ENCODE measurements around the gene TGM5. TPM values are rescaled to one million over a fixed set of nuclear protein-coding genes. Genes with fewer than 3 reads are reported as not detected.

TGM5 gene
- total RNA-seq, 1 experiment from 2014 or later: not detected

DNA sequence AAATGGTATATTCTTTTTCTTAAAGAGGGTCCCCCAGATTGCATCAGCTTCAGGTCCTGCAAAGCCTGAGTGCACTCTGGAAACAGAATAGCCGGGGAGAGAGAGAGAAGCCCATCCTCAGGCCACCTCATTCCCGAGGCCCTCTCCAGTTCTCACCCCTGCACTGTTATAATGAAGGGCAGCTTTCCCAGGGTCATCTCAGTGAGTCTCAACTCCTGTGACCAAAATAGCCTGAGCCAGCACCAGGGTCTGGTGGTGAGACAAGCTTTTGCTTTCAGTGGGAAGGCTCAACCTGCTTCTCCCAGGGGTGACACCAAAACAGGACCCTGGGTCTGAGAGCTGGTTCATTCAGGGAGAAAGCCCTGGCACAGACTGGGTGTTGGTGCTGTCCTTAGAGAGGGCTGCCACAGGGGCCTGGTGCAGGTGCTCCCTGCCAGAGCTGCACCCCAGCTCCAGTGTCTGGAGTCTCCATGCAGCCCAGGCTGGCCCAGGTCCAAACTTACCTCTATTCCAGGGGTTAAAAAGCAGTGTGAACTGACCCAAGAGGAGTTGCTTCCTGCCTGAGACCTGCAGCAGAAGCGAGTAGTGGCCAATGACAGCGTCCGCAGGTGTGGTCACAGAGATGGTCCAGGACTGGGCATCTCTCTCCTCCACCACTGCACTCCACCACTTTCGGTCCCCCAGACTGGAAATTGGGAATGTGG lies 52.0 kb downstream of the TGM5 start:
- TF ChIP-seq, protein P1, sequence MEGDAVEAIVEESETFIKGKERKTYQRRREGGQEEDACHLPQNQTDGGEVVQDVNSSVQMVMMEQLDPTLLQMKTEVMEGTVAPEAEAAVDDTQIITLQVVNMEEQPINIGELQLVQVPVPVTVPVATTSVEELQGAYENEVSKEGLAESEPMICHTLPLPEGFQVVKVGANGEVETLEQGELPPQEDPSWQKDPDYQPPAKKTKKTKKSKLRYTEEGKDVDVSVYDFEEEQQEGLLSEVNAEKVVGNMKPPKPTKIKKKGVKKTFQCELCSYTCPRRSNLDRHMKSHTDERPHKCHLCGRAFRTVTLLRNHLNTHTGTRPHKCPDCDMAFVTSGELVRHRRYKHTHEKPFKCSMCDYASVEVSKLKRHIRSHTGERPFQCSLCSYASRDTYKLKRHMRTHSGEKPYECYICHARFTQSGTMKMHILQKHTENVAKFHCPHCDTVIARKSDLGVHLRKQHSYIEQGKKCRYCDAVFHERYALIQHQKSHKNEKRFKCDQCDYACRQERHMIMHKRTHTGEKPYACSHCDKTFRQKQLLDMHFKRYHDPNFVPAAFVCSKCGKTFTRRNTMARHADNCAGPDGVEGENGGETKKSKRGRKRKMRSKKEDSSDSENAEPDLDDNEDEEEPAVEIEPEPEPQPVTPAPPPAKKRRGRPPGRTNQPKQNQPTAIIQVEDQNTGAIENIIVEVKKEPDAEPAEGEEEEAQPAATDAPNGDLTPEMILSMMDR (IDR thresholded peaks at IDR 0.05 in 2 of 3, conservative IDR thresholded peaks at IDR 0.05 in 1 of 3; ENCODE audit: borderline replicate concordance in 1 of 3, insufficient read depth in 1 of 3, low read depth in 2 of 3, low read length in 2 of 3): no peak
- TF ChIP-seq CBX3 (IDR thresholded peaks at IDR 0.05; ENCODE audit: low read depth) (no peak), CEBPB (IDR thresholded peaks at IDR 0.05; ENCODE audit: low read depth) (no peak)
- ATAC-seq: no peak
- no peaks in the 10 kb centered on the region for H4K20me1 ChIP-seq (ENCODE audit: insufficient read depth)
- H3K9me2 ChIP-seq (ENCODE audit: insufficient read depth): no peaks in the 10 kb centered on the region
- H3K9ac ChIP-seq (ENCODE audit: low read length): no peak overlapping the region
- H3K27me3 ChIP-seq (ENCODE audit: insufficient read depth, low read length): no peaks in the 10 kb centered on the region
- H3K4me1 ChIP-seq (ENCODE audit: control insufficient read depth in 1 of 2, insufficient read depth in 2 of 2, low read length in 2 of 2): peaks cover 0 to 3% of the 10 kb centered on the region in 2 experiments; a peak in 1 of 4 replicates
- H2AFZ ChIP-seq (ENCODE audit: low read depth, low read length, poor library complexity, severe bottlenecking): no peak overlapping the region
- no TSS peak for BruUV-seq (replicated peaks)
- H3K36me3 ChIP-seq (ENCODE audit: control insufficient read depth in 1 of 2, insufficient read depth in 2 of 2, low read length in 2 of 2): no peaks in the 10 kb centered on the region
- H3K79me2 ChIP-seq (ENCODE audit: insufficient read depth, low read length): no peaks in the 10 kb centered on the region
- RAD21 ChIA-PET (ENCODE audit: low non-redundant PET in 1 of 2, low total read pairs in 2 of 2, uncharacterized antibody in 2 of 2, unreplicated experiment in 2 of 2): no interaction called here
- no peak overlapping the region for H3K4me3 ChIP-seq (replicated peaks in 1 of 2; ENCODE audit: low read depth in 1 of 2, low read length in 2 of 2)
- no peaks in the 10 kb centered on the region for H3K9me3 ChIP-seq (ENCODE audit: control insufficient read depth in 1 of 2, insufficient read depth in 1 of 2, low read depth in 1 of 2, low read length in 2 of 2)
- H3K27ac ChIP-seq (ENCODE audit: low read depth, low read length): no peak overlapping the region
- POLR2A ChIA-PET: no interaction called here
- intact Hi-C loops (cut with micrococcal nuclease): no loop called here
- no peak overlapping the region for H3K4me2 ChIP-seq (ENCODE audit: low read length)
- CTCF ChIA-PET: interaction anchor here (1.1 to 5.0 kb wide), 3 partner anchors 11 to 71 kb away, joined by 5 to 21 read pairs (median 16); no protein-coding TSS in a partner anchor
- DNase-seq (ENCODE audit: low read depth, low spot score): no peak

DNA sequence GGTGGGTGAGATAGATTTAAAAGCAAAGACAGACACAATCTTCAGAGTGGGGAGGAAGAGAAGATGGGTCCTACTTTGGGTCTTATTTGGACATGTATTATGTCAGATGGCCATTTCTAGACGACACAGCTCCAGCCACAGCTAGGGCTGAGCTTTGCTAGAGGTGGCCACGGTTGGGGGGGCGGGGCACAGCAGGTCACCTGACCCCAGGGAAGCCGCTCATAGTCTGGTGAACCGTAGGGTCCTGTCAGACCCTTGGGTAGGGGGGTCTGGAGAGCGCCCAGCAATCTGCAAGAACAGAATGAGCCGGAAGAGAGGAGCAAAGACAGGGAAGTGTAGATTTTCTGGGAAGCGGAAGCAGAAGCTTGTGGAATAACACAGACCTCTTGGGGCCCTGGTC lies 52.6 kb downstream of the TGM5 start:
- Histone ChIP-seq H2AFZ (ENCODE audit: low read depth, low read length, poor library complexity, severe bottlenecking) (no peak overlapping the region), H3K27me3 (ENCODE audit: insufficient read depth, low read length) (no peaks in the 10 kb centered on the region), H4K20me1 (ENCODE audit: insufficient read depth) (no peaks in the 10 kb centered on the region), H3K9me2 (ENCODE audit: insufficient read depth) (no peaks in the 10 kb centered on the region), H3K9ac (ENCODE audit: low read length) (no peak overlapping the region), H3K4me1 (ENCODE audit: control insufficient read depth in 1 of 2, insufficient read depth in 2 of 2, low read length in 2 of 2) (peaks cover 0 to 3% of the 10 kb centered on the region in 2 experiments; a peak in 1 of 4 replicates), H3K36me3 (ENCODE audit: control insufficient read depth in 1 of 2, insufficient read depth in 2 of 2, low read length in 2 of 2) (no peaks in the 10 kb centered on the region), H3K9me3 (ENCODE audit: control insufficient read depth in 1 of 2, insufficient read depth in 1 of 2, low read depth in 1 of 2, low read length in 2 of 2) (no peaks in the 10 kb centered on the region), H3K79me2 (ENCODE audit: insufficient read depth, low read length) (no peaks in the 10 kb centered on the region), H3K4me3 (replicated peaks in 1 of 2; ENCODE audit: low read depth in 1 of 2, low read length in 2 of 2) (no peak overlapping the region), H3K4me2 (ENCODE audit: low read length) (no peak overlapping the region), H3K27ac (ENCODE audit: low read depth, low read length) (no peak overlapping the region)
- DNase-seq (ENCODE audit: low read depth, low spot score) (no peak), ATAC-seq (no peak)
- no TSS peak for BruUV-seq (replicated peaks)
- TF ChIP-seq RAD21 (IDR thresholded peaks at IDR 0.05; ENCODE audit: low read depth): no peak
- TF ChIP-seq SP1 (IDR thresholded peaks at IDR 0.05; ENCODE audit: low read depth): no peak
- TF ChIP-seq ZNF274 (IDR thresholded peaks at IDR 0.05; ENCODE audit: low read depth, low read length): no peak
- TF ChIP-seq, protein P2, sequence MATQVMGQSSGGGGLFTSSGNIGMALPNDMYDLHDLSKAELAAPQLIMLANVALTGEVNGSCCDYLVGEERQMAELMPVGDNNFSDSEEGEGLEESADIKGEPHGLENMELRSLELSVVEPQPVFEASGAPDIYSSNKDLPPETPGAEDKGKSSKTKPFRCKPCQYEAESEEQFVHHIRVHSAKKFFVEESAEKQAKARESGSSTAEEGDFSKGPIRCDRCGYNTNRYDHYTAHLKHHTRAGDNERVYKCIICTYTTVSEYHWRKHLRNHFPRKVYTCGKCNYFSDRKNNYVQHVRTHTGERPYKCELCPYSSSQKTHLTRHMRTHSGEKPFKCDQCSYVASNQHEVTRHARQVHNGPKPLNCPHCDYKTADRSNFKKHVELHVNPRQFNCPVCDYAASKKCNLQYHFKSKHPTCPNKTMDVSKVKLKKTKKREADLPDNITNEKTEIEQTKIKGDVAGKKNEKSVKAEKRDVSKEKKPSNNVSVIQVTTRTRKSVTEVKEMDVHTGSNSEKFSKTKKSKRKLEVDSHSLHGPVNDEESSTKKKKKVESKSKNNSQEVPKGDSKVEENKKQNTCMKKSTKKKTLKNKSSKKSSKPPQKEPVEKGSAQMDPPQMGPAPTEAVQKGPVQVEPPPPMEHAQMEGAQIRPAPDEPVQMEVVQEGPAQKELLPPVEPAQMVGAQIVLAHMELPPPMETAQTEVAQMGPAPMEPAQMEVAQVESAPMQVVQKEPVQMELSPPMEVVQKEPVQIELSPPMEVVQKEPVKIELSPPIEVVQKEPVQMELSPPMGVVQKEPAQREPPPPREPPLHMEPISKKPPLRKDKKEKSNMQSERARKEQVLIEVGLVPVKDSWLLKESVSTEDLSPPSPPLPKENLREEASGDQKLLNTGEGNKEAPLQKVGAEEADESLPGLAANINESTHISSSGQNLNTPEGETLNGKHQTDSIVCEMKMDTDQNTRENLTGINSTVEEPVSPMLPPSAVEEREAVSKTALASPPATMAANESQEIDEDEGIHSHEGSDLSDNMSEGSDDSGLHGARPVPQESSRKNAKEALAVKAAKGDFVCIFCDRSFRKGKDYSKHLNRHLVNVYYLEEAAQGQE (IDR thresholded peaks at IDR 0.05; ENCODE audit: low read depth): no peak
- no peak for TF ChIP-seq CEBPB (IDR thresholded peaks at IDR 0.05; ENCODE audit: low read depth)
- TF ChIP-seq POLR2A (IDR thresholded peaks at IDR 0.05; ENCODE audit: borderline replicate concordance, extremely low read depth, insufficient read depth, insufficient read length): no peak
- TF ChIP-seq EZH2phosphoT487 (IDR thresholded peaks at IDR 0.05; ENCODE audit: borderline replicate concordance): no peak
- TF ChIP-seq SIN3A (IDR thresholded peaks at IDR 0.05; ENCODE audit: low read depth): no peak
- no peak for TF ChIP-seq EGR1 (IDR thresholded peaks at IDR 0.05; ENCODE audit: low read depth)
- no peak for TF ChIP-seq ELF1 (IDR thresholded peaks at IDR 0.05; ENCODE audit: borderline replicate concordance, low read depth)
- no peak for TF ChIP-seq TCF7L2 (IDR thresholded peaks at IDR 0.05; ENCODE audit: borderline replicate concordance, extremely low read depth, insufficient read depth, insufficient read length)
- no peak for TF ChIP-seq POLR2AphosphoS5 (IDR thresholded peaks at IDR 0.05; ENCODE audit: low read depth, low read length)
- TF ChIP-seq, protein P3, sequence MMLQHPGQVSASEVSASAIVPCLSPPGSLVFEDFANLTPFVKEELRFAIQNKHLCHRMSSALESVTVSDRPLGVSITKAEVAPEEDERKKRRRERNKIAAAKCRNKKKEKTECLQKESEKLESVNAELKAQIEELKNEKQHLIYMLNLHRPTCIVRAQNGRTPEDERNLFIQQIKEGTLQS (IDR thresholded peaks at IDR 0.05): no peak
- intact Hi-C loops (cut with micrococcal nuclease): no loop called here
- ChIA-PET POLR2A (no interaction called here), CTCF (interaction anchor here (1.1 to 5.0 kb wide), 3 partner anchors 10 to 72 kb away, joined by 5 to 21 read pairs (median 16); no protein-coding TSS in a partner anchor), RAD21 (ENCODE audit: low non-redundant PET in 1 of 2, low total read pairs in 2 of 2, uncharacterized antibody in 2 of 2, unreplicated experiment in 2 of 2) (no interaction called here)
